Activated CD4-positive, alpha-beta T cell treated with anti-CD3 and anti-CD28 coated beads, Interleukin-10, Interleukin-2, amounts not matched to agents 100 ng/mL and 50 ng/mL, durations not matched to agents 16 hours and 8 hours (primary cell): ENCODE results near the gene PRCC.

Experiments
- DNase-seq: peaks from one replicate; pipeline ENCODE4 v3.0.0-alpha.2; 2020

PRCC gene

DNA sequence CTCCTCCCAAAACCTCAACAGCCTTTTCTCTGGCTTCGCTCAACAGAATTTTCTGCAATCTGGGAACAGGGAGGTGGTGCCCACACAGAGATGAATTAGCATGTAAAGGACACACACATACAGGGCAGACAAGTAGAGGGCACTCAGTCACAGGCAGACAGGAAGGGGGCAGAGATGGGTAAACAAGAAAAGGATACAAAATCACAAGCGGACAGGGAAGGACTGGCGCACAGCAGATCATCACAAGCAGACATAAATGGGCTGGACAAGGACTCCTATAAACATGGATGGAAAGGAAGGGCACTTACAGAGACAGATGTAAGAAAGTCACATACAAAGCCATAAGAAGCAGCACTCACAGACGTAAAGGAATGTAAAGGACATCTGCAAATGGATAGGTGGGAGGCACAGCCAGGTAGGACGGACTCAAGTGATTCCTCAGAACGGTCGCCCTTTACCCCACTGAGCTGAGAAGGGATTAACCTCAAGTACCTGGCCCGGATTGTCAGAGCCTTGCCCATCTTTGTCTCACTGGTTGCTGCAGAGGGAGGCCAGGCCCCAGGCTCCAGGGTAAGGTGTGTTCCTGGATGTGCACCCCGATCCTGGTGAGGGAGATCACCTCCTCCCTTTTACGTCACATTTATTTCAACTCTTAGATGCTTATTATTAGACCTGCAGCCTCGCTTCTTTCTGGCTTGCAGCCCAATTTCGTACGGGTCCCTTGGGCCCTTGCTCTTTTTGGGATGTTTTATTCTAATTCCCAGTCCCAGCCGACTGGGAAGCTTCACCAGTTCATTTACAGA is 836 bp upstream of the PRCC start:
- no peak for DNase-seq

DNA sequence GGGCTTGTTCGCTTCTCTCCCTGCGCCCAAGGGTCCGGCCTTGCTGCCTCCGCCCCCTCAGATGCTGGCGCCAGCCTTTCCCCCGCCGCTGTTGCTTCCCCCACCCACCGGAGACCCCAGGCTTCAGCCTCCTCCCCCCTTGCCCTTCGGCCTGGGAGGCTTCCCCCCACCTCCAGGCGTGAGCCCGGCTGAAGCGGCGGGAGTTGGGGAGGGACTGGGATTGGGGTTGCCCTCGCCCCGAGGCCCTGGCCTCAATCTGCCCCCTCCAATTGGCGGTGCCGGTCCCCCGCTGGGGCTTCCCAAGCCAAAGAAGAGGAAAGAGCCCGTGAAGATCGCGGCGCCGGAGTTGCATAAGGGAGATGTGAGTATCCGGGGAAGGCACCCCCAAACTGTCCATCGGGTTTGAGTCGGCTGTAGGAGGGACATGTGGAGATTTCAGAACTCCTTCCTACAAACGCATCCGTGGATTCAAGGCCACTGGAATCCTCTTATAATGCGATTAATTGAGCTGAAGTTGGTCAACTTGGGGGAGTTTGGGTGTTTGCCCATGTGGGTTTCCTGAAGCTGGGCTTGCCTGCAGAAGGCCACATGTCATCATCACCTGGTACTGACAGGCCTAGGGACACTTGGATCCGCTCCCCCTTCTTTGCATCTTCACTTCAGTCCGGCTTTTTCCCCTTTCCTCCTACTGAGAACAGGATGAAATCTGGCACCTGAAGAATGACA is 707 bp downstream of the PRCC start:
- DNase-seq, result no peak

DNA sequence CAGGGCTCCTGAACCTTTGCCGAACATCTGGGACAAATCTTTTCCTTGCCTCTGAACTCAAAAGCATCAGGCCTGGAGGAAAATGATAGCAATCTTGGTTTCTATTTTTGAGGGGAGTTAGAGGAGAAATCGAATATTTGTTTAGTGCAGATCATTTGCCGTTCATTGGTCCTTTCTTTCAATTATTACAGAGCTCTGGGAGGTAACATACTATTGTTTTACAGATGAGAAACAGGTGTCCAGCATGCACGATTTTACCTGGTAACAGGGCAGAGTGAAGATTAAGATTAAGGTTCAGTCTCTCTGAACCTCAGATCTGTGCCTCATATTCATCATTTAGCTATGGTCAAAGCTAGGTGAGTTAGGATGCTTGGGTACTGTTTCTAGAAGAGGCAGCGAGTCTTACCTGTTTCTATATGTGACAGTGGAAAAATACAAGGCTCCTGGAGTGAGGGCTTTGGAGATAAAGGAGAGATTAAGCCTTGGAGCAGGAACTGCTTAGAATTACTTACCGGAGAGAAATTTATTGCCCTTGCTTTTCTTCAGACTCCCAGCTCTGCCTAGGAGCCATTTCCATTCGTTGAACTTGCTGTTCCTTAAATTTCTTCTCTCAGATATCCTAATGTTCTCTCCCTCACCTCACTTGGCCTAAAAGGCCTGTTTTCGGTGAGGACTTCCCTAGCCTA is 1.4 kb downstream of the PRCC start:
- DNase-seq, result no peak

DNA sequence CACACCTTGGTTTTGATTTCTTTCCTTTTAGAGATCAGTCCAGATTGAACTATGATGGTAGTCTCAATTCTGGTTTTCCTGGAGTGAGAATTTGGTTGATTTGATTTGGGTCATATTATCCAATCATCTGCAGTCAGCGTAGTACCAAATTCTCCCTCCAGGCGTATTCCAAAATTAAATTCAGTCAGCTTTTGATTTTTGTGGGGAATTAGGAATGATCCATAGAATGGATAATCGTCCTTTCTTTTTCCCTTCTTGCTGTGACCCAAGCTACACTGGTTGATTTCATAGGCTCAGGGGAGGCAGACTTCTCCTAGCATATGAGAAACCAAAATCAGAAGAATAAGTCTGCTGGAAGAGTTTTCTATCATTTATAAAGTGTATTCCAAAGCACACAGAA is 4.9 kb downstream of the PRCC start:
- DNase-seq, result no peak

DNA sequence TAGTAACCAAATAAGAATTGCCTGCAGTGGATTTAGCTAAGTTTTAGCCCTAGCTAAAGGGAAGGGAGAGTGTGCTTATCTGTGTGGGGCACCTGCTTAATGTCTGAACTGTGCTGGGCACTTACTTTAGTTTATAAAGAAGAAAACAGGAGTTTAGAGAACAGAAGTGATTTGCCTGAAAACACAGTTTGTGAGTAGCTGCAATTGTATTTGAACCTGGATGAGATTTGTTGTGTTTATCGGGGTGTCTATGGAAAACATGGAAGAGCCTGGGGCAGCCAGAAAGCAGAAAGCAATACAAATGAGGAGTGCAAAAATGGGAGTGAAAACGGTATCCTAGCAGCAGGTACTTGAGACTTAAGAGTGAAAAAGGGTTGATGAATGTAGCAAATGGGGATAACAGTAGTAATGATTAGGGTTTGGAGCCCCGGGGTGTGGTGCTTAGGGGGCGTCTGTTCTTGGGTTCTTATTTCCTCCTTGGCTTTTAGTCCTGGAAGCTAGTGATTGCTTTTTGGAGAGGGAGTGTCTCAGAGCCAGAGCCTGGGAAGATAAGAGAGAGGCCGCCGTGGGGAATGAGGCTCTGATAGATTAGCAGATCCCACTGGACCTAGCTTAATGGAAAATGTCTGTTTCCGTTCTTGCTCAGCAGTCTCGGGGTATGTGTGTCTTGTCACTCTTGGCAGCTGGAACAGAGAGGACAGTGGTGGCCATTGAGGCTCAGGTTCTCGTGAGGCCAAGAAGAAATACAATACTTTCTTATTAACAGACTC is 5.6 kb downstream of the PRCC start:
- no peak for DNase-seq

DNA sequence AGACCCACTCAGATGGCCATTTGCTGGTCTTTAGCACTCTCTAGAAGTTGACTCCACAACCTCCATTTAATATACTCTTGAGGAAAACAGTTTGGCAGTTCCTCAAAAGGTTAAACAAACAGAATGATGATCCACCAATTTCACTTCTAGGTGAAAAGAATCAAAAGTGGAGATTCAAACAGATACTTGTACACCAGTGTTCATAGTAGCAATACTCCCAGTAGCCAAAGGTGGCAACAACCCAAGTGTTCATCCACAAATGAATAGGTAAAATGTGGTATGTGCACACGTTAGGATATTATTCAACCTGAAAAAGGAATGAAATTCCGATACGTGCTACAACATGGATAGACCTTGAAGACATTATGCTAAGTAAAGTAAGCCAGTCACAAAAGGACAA is 6.3 kb downstream of the PRCC start:
- DNase-seq, result peak; percentile 65

DNA sequence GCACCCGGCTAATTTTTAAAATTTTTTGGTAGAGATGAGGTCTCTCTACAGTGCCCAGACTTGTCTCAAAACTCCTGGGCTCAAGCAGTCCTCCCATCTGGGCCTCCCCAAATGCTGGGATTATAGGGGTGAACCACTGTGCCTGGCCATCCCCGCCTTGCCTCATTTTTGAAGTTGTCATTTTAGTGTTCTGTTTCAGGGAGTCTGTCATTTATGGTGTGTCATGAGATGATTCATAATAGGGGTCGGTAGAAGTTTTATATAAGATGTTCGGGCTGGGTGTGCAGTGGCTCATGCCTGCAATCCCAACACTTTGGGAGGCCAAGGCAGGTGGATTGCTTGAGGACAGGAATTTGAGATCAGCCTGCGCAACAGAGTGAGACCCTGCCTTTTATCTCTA is 8.5 kb downstream of the PRCC start:
- peak; percentile 36 for DNase-seq

DNA sequence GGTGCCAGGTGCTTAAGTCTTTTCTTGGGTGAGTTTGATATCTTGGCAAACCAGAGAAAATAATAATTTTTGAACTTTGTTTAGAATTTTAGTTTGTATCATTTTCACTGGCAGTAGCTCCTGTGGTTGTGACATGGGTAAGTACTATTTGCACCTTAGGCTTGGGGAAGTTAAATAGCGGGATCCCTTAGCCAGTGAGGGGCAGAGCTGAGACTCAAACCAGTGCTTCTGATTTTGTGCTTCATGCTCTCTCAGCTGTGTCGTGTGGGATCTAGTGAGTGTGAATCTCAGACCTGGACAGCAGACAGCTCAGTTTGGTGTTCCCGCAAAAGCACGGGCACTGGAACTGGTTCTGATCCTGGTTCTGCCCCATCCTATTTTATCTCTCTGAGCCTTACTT is 9.6 kb downstream of the PRCC start:
- no peak for DNase-seq

DNA sequence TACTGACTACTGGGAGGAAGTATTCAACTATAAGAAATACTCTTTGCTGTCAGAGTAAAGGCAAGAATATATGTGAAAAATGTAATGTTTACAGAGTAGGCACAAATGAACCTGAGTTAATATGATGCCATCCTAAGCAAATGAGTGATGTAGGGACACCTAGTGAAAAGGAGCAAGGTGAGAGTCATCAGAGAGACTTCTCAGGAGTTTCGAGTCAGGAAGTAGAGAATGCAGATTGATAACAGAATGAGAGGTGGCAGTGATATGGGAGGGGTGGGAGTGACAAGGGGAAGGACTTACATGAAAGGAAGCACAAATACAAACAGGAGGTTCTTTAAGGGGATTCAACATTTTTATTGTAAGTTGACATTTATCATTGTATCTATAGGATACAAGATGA is 10.2 kb downstream of the PRCC start:
- no peak for DNase-seq

DNA sequence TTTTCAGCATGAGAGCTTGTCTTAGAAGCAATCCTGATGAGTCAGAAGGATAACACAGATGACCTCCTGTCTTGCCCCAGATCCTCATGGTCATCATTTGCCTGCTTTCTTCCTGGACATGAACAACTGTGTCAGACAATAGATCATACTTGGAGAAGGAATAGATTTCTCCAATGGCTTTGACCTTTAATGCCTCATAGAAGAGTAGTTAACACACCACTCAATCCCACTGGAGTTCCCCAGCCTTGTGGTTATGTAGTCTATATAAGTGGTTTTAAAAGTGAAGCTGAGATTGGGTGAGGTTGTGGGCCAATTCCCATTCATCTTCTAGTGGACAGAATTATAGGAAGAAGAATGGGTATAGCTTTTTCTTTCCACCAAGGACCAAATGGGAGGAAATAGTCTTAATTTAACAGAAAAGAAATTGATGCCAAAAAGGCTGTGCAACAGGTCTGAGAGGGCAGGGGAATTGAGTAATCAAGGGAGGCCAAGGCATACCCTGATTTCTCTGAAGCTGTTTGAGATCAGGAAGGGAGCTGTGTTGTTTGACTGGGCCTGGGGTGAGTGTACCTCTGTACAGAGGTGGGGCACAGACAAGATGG is 14.4 kb downstream of the PRCC start:
- DNase-seq, result no peak

DNA sequence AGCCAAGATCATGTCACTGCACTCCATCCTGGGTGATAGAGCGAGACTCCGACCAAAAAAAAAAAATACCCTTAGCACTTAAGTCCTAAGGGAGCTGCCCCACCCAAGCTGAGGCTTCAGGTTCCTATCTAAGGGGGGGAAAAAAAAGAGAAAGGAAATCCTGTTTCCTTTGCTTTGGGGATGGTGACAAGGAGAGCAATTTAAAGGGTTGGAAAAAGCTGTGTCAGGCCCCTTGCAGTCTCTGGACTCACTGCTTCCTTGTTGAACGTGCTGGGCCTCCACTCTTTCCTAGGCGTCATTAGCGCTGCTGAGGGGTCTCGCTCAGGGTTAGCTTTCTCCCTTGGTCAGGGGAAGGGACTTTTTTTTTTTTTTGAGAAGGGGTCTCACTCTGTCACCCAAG is 18.1 kb downstream of the PRCC start:
- DNase-seq, result no peak

DNA sequence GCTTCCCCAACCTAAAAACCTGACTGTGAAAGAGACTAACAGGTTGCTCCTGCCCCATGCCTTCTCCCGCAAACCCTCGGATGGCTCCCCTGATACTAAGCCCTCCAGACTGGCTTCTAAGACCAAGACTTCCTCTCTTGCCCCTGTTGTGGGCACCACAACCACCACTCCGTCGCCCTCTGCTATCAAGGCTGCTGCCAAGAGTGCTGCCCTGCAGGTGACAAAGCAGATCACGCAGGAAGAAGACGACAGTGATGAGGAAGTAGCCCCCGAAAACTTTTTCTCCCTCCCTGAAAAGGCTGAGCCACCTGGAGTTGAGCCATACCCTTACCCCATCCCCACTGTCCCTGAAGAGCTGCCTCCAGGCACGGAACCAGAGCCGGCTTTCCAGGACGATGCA is 19.3 kb downstream of the PRCC start:
- no peak for DNase-seq

DNA sequence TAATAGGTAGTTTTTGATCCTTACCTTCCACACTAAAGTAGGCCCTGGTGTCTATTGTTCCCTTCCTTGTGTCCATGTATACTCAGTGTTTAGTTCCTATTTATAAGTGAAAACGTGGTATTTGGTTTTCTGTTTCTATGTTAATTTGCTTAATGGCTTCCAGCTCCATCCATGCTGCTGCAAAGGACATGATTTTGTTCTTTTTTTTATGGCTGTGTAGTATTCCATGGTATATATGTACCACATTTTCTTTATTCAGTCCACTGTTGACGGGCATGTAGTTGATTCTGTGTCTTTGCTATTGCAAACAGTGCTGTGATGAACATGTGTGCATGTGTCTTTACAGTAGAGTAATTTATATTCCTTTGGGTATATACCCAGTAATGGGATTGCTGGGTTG is 20.8 kb downstream of the PRCC start:
- no peak for DNase-seq

DNA sequence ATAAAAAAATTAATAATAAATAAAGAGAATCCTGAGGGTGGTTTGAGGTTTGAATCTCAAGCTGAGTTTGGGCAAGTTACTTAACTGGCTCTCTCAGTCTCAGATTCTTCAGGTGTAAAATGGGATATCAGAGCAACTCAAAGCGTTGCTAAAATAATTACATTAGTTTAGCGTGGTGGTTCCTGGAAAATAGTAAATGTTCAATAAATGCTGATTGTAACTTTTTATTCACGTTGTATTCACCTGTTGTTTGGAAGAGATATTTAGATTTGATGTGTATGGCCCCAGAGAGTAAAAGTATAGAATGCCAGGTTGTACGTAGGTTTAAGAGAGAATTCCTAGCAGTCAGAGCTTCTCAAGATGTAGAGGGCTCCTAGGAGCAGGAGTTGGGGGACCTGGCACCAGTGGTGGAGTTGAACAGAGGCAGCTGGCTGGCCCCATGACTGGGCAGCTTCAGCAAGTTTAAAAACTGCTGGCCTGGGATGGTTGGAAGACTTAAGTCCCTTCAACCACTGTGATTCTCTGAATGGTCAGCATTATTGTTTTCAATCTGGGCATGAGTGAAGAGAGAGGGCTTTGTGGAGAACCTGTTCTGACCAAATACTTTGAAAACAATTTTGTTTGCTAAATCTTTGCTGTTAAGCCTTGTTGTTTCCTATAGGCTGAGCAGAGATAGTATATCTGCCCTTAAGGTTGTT is 22.4 kb downstream of the PRCC start:
- DNase-seq, result no peak

DNA sequence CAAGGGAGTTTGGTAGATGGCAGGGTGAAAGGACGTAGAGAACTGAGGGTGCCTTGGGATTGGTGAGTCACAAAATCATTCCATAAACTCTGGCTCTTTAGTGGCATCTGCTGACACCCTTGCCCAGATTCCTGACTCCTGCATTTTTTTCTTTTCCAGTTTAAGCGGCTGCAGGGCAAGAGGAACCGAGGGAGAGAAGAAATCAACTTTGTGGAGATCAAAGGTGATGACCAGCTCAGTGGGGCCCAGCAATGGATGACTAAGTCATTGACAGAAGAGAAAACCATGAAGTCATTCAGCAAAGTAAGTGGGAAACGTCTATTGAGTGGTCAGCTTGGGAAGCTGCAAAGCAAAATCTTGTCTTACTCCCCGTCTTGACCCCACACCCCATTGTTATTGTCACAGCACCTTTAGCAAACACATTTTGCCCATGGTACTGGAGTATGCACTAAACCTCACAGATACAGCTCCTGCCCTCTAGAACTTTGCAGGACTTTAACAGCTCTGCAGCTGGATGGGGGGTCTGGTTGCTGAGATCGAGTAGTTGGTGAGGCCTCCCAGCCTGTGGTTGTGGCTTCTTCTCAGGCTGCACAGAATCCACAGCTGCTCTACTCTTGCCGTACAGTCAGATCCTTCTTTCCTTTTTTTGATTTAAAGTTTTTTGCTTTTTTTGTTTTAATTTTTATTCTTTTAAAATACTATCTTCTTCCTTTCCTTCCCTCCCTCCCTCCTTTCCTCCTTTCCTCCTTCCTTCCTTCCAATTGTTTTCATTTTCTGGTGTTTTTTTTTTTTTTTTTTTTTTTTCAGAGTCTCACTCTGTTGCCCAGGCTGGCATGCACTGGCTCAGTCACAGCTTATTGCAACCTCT is 27.4 kb downstream of the PRCC start:
- no peak for DNase-seq

DNA sequence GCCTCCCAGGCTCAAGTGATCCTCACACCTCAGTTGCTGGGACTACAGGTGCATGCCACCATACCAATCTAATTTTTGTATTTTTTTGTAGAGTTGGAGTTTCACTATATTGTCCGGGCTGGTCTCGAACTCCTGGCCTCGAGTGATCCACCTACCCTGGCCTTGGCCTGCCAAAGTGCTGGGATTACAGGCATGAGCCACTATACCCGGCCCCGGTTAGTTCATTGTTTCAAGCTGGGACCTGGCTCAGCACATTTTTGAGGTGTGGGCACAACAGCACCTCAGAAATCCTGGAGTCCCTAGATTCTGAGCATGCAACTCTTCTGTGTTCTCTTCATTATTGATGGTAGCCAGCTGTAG is 28.0 kb downstream of the PRCC start:
- DNase-seq, result no peak

DNA sequence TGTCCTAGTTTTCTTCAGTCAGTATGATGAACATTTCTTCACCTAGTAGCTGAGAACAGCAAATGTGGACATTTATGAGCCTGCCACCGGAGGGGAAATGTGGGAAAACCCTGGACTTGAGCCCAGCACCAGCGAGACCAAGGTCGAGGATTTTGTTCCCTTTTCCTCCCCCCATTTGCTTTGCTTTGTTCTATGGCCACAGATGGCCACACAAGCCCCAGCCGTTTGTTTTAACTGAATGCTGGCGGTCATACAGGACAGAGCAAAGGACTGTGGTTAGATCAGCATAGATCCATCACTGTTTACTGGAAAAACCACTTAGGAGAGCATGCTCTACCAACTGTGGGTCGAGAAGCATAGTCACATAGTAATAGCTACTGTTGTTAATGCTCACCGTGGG is 28.5 kb downstream of the PRCC start:
- DNase-seq, result no peak

DNA sequence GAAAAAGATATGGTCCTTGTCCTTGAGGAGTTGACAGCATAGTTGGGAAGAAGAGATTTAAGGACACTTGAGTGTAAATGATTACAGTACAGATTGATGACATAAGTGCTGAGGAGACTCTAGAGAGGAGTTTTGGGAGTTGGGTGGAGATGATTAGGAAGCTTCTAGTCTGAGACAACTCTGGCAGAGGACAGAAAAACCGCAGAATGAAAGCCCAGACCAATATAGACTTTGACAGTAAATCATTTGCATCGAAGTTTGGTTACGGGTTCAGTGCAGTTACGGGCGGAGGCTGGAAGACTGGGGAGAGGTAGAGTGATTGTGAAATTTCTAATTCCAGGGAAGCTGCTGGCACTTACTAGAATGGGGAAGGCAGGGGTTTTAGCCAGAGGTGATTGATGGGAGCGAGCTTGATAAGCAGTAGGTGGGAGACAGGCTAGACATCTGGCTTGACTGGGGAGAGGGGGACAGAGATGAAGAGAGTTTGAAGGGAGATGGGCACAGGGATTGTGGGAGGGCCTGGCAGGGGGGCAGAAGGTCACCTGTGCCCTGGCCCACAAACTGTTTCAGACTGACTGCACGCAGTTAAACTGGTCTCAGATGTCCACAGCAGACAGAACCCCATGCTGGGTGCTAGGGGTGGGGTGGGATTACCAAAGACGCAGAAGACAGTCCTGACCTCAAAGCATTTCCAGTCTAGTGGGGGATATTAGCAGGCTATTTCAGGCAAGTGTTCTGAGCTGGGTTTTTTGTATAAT is 29.2 kb downstream of the PRCC start:
- DNase-seq, result no peak

DNA sequence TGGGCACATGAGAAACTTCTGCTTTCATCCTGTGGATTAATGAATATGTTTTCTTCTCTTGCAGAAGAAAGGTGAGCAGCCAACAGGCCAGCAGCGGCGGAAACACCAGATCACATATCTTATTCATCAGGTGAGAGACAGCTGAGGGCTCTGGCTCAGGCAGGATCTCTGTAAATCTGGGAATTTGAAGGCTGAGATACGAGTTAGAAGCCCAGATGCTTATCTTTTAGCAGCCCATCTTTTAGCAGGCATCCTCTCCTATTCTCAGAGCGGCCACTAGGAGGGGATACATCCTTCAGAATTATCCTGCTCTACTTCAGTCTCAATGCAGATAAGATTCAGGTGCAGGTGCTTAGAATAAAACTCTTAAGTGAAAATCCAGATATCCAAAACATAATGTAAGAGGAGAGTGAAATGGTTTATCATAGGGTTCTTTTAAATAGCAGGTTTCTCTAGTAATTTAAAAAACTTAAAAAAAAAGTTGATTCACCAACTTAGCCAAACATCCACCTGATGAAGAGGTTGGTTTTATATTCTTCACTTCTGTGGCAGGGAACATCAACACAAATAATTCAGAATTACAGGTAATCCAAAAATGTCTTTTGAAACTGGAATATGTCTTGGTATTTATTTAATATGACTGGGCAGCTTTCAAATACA is 30.0 kb downstream of the PRCC start:
- DNase-seq, result peak; percentile 66
